ENCODE data around the gene RBBP8.

GRCh38 chr18:22974001-22974400, 40.9 kb downstream of the RBBP8 start:
- TF ChIP-seq POLR2AphosphoS5 (IDR thresholded peaks at IDR 0.05) (no peak), POLR2A (IDR thresholded peaks at IDR 0.05) (no peak), CTCF (IDR thresholded peaks at IDR 0.05) (no peak), EP300 (IDR thresholded peaks at IDR 0.05) (no peak)

All from gastroesophageal sphincter (tissue), 3 donors.